IMR-90 (cell line): Measurements from ENCODE around the gene NDUFS7. TPM values are rescaled to one million over a fixed set of nuclear protein-coding genes. Genes with fewer than 3 reads are reported as not detected.

Experiments used
- ATAC-seq: fragments of 200-7000 bp; cut with Tn5 transposase; 2 replicates; pipeline ENCODE4 v1.9.1; 2020; ENCODE audit warnings: low read depth, mild to moderate bottlenecking, moderate library complexity
- BruUV-seq: library from RNA; stranded (reverse); fragments of 400-500 nt; replicated peaks from 2 replicates; lab custom pipeline; 2021; lab: Mats Ljungman, UMichigan
- CTCF ChIA-PET: fragments of 300-600 bp; formaldehyde crosslinking; extraction: SDS; loops from one replicate; lab custom pipeline; 2021; ENCODE audit warnings: antibody characterized with exemption; lab: Yijun Ruan, JAX
- POLR2A ChIA-PET: fragments of 300-600 bp; sonication (Branson Sonifier 250); formaldehyde crosslinking; loops from one replicate; lab custom pipeline; 2022; ENCODE audit warnings: antibody characterized with exemption; ENCODE audit not compliant: unreplicated experiment; lab: Charles Lee
- DNase-seq: peaks from one replicate; pipeline ENCODE4 v3.0.0; 2013
- H2AFZ ChIP-seq: replicated peaks from 2 replicates; pipeline ENCODE3; 2013; ENCODE audit warnings: low read length, mild to moderate bottlenecking; ENCODE audit not compliant: poor library complexity
- H2AK5ac ChIP-seq: 2 replicates; pipeline ENCODE4 v1.6.1; 2013; ENCODE audit warnings: low read depth, low read length, inconsistent platforms
- H2AK9ac ChIP-seq: replicated peaks from 2 replicates; pipeline ENCODE3; 2013; ENCODE audit warnings: mild to moderate bottlenecking, low read depth, low read length, moderate library complexity; ENCODE audit not compliant: poor library complexity
- H2BK120ac ChIP-seq: 2 replicates; pipeline ENCODE4 v1.6.1; 2013; ENCODE audit warnings: low read depth, low read length, inconsistent platforms
- H2BK15ac ChIP-seq: 3 replicates; pipeline ENCODE4 v1.6.1; 2013; ENCODE audit warnings: low read depth, low read length, inconsistent platforms
- H2BK20ac ChIP-seq: 2 replicates; pipeline ENCODE4 v1.6.1; 2013; ENCODE audit warnings: low read depth, mild to moderate bottlenecking, inconsistent platforms, low read length, moderate library complexity
- H2BK5ac ChIP-seq: 2 replicates; pipeline ENCODE4 v1.6.1; 2013; ENCODE audit warnings: mild to moderate bottlenecking, low read depth, low read length, inconsistent platforms; ENCODE audit not compliant: poor library complexity, severe bottlenecking
- H3K14ac ChIP-seq: replicated peaks from 2 replicates; pipeline ENCODE4 v1.6.1; 2013; ENCODE audit warnings: low read depth, low read length, inconsistent platforms
- H3K18ac ChIP-seq: 2 replicates; pipeline ENCODE4 v1.6.1; 2013; ENCODE audit warnings: low read depth, low read length, control low read depth
- H3K23ac ChIP-seq: 2 replicates; pipeline ENCODE4 v1.6.1; 2013; ENCODE audit warnings: low read depth, low read length, inconsistent platforms
- H3K27ac ChIP-seq: 2 replicates; pipeline ENCODE4 v1.5.1; 2013; ENCODE audit warnings: mild to moderate bottlenecking, control low read depth, low read length; ENCODE audit not compliant: insufficient read depth
- H3K27me3 ChIP-seq: 2 replicates; pipeline ENCODE4 v1.6.1; 2013; ENCODE audit warnings: low read length; ENCODE audit not compliant: control insufficient read depth, insufficient read depth
- H3K36me3 ChIP-seq: 2 replicates; pipeline ENCODE4 v1.6.1; 2013; ENCODE audit warnings: low read length, mixed read lengths; ENCODE audit not compliant: control insufficient read depth, insufficient read depth
- H3K4ac ChIP-seq: 2 replicates; pipeline ENCODE4 v1.6.1; 2013; ENCODE audit warnings: low read depth, low read length, inconsistent platforms
- H3K4me1 ChIP-seq: 2 replicates; pipeline ENCODE4 v1.6.1; 2013; ENCODE audit warnings: low read length, mixed read lengths; ENCODE audit not compliant: control insufficient read depth, insufficient read depth
- H3K4me2 ChIP-seq: 2 replicates; pipeline ENCODE4 v1.6.1; 2013; ENCODE audit warnings: low read depth, mild to moderate bottlenecking, control low read depth, low read length, moderate library complexity
- H3K4me3 ChIP-seq: 2 replicates; pipeline ENCODE4 v1.5.1; 2013; ENCODE audit warnings: low read depth, mild to moderate bottlenecking, control low read depth, low read length, moderate library complexity; ENCODE audit not compliant: insufficient read depth
- H3K56ac ChIP-seq: 2 replicates; pipeline ENCODE4 v1.6.1; 2013; ENCODE audit warnings: low read length, inconsistent platforms; ENCODE audit not compliant: insufficient read depth; ENCODE audit errors: extremely low read depth
- H3K79me1 ChIP-seq, 2 experiments: 2 replicates each; pipeline ENCODE4 v1.6.1; 2013; ENCODE audit warnings: low read length in 2 of 2, inconsistent platforms in 1 of 2, low read depth in 1 of 2
- H3K9ac ChIP-seq: 2 replicates; pipeline ENCODE4 v1.6.1; 2013; ENCODE audit warnings: low read depth, low read length, control low read depth
- H3K9me1 ChIP-seq: 2 replicates; pipeline ENCODE4 v1.6.1; 2013; ENCODE audit warnings: low read length, inconsistent platforms; ENCODE audit not compliant: insufficient read depth
- H3K9me3 ChIP-seq: 2 replicates; pipeline ENCODE4 v1.6.1; 2013; ENCODE audit warnings: low read length; ENCODE audit not compliant: control insufficient read depth, insufficient read depth
- H4K20me1 ChIP-seq: 2 replicates; pipeline ENCODE4 v1.6.1; 2013; ENCODE audit warnings: low read length, inconsistent platforms; ENCODE audit not compliant: insufficient read depth
- H4K5ac ChIP-seq: 2 replicates; pipeline ENCODE4 v1.6.1; 2013; ENCODE audit warnings: mild to moderate bottlenecking, low read depth, low read length, control low read depth
- H4K8ac ChIP-seq, 2 experiments: 2 replicates each; pipeline ENCODE4 v1.6.1; 2013; ENCODE audit warnings: low read depth in 2 of 2, low read length in 2 of 2, control low read depth in 1 of 2, inconsistent platforms in 1 of 2
- H4K91ac ChIP-seq: 2 replicates; pipeline ENCODE4 v1.6.1; 2013; ENCODE audit warnings: low read depth, low read length, inconsistent platforms; ENCODE audit not compliant: insufficient read depth
- BHLHE40 ChIP-seq: fragments of 150-350 bp; IDR thresholded peaks from 2 replicates; pipeline ENCODE4 v1.6.1; 2016; ENCODE audit warnings: mild to moderate bottlenecking, low read depth, low read length
- CEBPB ChIP-seq: IDR thresholded peaks from 2 replicates; pipeline ENCODE4 v1.6.1; 2012; ENCODE audit warnings: low read depth, low read length, improper control_type of control experiment
- CHD1 ChIP-seq: IDR thresholded peaks from 2 replicates; pipeline ENCODE4 v1.6.1; 2012; ENCODE audit warnings: low read depth, low read length, improper control_type of control experiment
- CTCF ChIP-seq: conservative IDR thresholded peaks from 2 replicates; pipeline ENCODE4 v1.5.1; 2012; ENCODE audit warnings: mild to moderate bottlenecking, low read depth, low read length, improper control_type of control experiment
- FOS ChIP-seq: fragments of 150-350 bp; IDR thresholded peaks from 2 replicates; pipeline ENCODE4 v1.6.1; 2016; ENCODE audit warnings: low read depth, low read length
- MAFK ChIP-seq: IDR thresholded peaks from 2 replicates; pipeline ENCODE4 v1.6.1; 2012; ENCODE audit warnings: low read depth, low read length, improper control_type of control experiment
- MAZ ChIP-seq: IDR thresholded peaks from 2 replicates; pipeline ENCODE4 v1.6.1; 2012; ENCODE audit warnings: low read depth, mild to moderate bottlenecking, low read length, improper control_type of control experiment, moderate library complexity, borderline replicate concordance
- MXI1 ChIP-seq: IDR thresholded peaks from 2 replicates; pipeline ENCODE4 v1.6.1; 2012; ENCODE audit warnings: low read depth, mild to moderate bottlenecking, low read length, moderate library complexity, borderline replicate concordance
- NFE2L2 ChIP-seq: fragments of 150-350 bp; IDR thresholded peaks from 2 replicates; pipeline ENCODE4 v1.6.1; 2016; ENCODE audit warnings: low read depth, mild to moderate bottlenecking, low read length
- POLR2A ChIP-seq: IDR thresholded peaks from 2 replicates; pipeline ENCODE4 v1.6.1; 2012; ENCODE audit warnings: mild to moderate bottlenecking, low read depth, low read length
- RAD21 ChIP-seq: IDR thresholded peaks from 2 replicates; pipeline ENCODE4 v1.6.1; 2012; ENCODE audit warnings: low read length, improper control_type of control experiment
- RCOR1 ChIP-seq: IDR thresholded peaks from 2 replicates; pipeline ENCODE4 v1.6.1; 2012; ENCODE audit warnings: mild to moderate bottlenecking, low read length, improper control_type of control experiment; ENCODE audit not compliant: insufficient replicate concordance
- RFX5 ChIP-seq: IDR thresholded peaks from 2 replicates; pipeline ENCODE4 v1.8.0; 2012; ENCODE audit warnings: low read depth, mild to moderate bottlenecking, low read length, moderate library complexity
- SMC3 ChIP-seq: fragments of 150-350 bp; IDR thresholded peaks from 2 replicates; pipeline ENCODE4 v1.6.1; 2016; ENCODE audit warnings: low read depth, mild to moderate bottlenecking, antibody characterized with exemption, low read length, moderate library complexity
- USF2 ChIP-seq: fragments of 150-350 bp; IDR thresholded peaks from 2 replicates; pipeline ENCODE4 v1.6.1; 2017; ENCODE audit warnings: mild to moderate bottlenecking, antibody characterized with exemption, low read length, low read depth
- WGBS, 2 experiments: methylation state at CpG; one replicate each; pipeline versions ENCODE4 v1.1.5 to v1.1.7; 2013; ENCODE audit warnings: missing lambda C conversion rate in 2 of 2; ENCODE audit not compliant: insufficient read length in 1 of 2; ENCODE audit errors: extremely low coverage in 2 of 2; 5-methylcytosine and 5-hydroxymethylcytosine counted together
- dilution Hi-C: fragments of 300-500 bp; cut with HindIII; formaldehyde crosslinking; loops from one replicate; pipeline ENCODE4 v1.14.3; 2018; ENCODE audit warnings: low sequenced_read_pairs; ENCODE audit not compliant: unreplicated experiment
- in situ Hi-C: fragments of 300-500 bp; cut with MboI; formaldehyde crosslinking; loops from 3 replicates; pipeline ENCODE4 v1.14.3; 2019; ENCODE audit warnings: low sequenced_read_pairs, inconsistent platforms, mixed read lengths
- intact Hi-C: fragments of 100-400 bp; cut with micrococcal nuclease; formaldehyde crosslinking; loops from 2 replicates; pipeline ENCODE4 v1.10.0; 2022
- polyA plus RNA-seq, 3 experiments: library from polyadenylated mRNA; depleted of rRNA; stranded (reverse); fragments of >200 nt; gene quantifications; 2 replicates each; pipeline ENCODE4 v1.2.3, GENCODE V29; 2012; ENCODE audit warnings: low replicate concordance in 1 of 3
- total RNA-seq: library from RNA; depleted of rRNA; stranded (reverse); fragments of >200 nt; gene quantifications from 2 replicates; pipeline ENCODE4 v1.2.3, GENCODE V29; 2012
- TF ChIP-seq, protein P1 (sequence below): fragments of 150-350 bp; IDR thresholded peaks from 2 replicates; pipeline ENCODE4 v1.6.1; 2016; ENCODE audit warnings: low read depth, mild to moderate bottlenecking, low read length, moderate library complexity, borderline replicate concordance

Gene NDUFS7
- total and polyA plus RNA-seq, 2 of the 4 experiments (the other 2 are of a cell fraction), result 60.8 to 136 TPM

DNA sequence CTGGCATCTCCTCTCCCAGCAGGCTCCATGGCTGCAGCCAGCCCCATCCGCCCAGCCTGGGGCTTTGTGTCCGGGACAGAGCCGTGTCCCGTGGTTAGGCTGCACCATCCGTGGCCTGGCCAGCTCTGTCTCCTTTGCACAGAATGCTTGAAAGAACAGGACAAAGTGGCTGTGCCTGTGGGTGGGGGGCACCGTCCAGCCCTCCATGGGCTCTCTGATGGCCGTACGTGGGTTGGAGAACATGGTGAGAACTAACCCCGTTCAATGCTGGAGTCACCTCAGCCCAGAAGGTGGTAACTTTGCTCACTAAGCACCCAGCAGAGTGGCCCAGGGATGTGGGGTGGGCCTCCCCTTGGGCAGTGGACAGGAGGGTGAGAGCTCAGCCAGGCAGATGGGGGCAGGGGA, 57.3 kb downstream of the NDUFS7 start:
- CTCF ChIA-PET, result no interaction called here
- in situ Hi-C loops, result no loop called here
- H4K5ac ChIP-seq, result no peak overlapping the region
- peaks cover 59% of the 10 kb centered on the region for H4K20me1 ChIP-seq
- peaks cover 2% of the 10 kb centered on the region; the same call in 1 of the 2 replicates for H3K27me3 ChIP-seq
- H2AK9ac ChIP-seq, result no peak overlapping the region
- no peak overlapping the region for H3K4me3 ChIP-seq
- H4K91ac ChIP-seq, result no peak overlapping the region
- intact Hi-C loops, result no loop called here
- H3K79me1 ChIP-seq, result peaks cover 15 to 35% of the 10 kb centered on the region in 2 experiments; a peak in 3 of 4 replicates
- peaks cover 11% of the 10 kb centered on the region for H3K4me1 ChIP-seq
- H3K56ac ChIP-seq, result no peak overlapping the region
- peak overlapping the region; percentile 33 for H2AFZ ChIP-seq
- no peak overlapping the region for H3K4me2 ChIP-seq
- dilution Hi-C loops, result no loop called here
- H2BK120ac ChIP-seq, result no peak overlapping the region
- H3K14ac ChIP-seq, result no peak overlapping the region
- H2BK5ac ChIP-seq, result no peak overlapping the region
- no peak overlapping the region for H3K9ac ChIP-seq
- no peak overlapping the region for H3K18ac ChIP-seq
- no peak overlapping the region for H2AK5ac ChIP-seq
- H3K36me3 ChIP-seq, result peaks cover 31% of the 10 kb centered on the region
- H2BK15ac ChIP-seq, result no peak overlapping the region
- TF ChIP-seq POLR2A (no peak), USF2 (no peak), CTCF (no peak), MAZ (no peak), SMC3 (no peak), BHLHE40 (no peak), RFX5 (no peak), FOS (no peak), NFE2L2 (no peak), CEBPB (no peak), MAFK (no peak), RAD21 (no peak), RCOR1 (no peak), CHD1 (no peak), MXI1 (no peak)
- TF ChIP-seq, protein P1, sequence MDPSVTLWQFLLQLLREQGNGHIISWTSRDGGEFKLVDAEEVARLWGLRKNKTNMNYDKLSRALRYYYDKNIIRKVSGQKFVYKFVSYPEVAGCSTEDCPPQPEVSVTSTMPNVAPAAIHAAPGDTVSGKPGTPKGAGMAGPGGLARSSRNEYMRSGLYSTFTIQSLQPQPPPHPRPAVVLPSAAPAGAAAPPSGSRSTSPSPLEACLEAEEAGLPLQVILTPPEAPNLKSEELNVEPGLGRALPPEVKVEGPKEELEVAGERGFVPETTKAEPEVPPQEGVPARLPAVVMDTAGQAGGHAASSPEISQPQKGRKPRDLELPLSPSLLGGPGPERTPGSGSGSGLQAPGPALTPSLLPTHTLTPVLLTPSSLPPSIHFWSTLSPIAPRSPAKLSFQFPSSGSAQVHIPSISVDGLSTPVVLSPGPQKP, result no peak
- H3K23ac ChIP-seq, result no peak overlapping the region
- no peaks in the 10 kb centered on the region for H3K9me3 ChIP-seq
- DNase-seq (no peak), ATAC-seq (no peak)
- POLR2A ChIA-PET, result no interaction called here
- no peaks in the 10 kb centered on the region; the same call in 1 of the 2 replicates for H3K9me1 ChIP-seq
- H2BK20ac ChIP-seq, result no peak overlapping the region
- no peak overlapping the region for H3K4ac ChIP-seq
- WGBS, 2 experiments, result 100% methylated on average over 1 of the region's 9 CpGs; no CpG with 5 or more reads in 1 of the 2 experiments
- no peak overlapping the region for H4K8ac ChIP-seq
- BruUV-seq, result no TSS peak
- H3K27ac ChIP-seq, result no peak overlapping the region
